Esophagus muscularis mucosa (tissue), 4 donors: ENCODE measurements around the gene CORO7.

Source experiments
- EP300 ChIP-seq: sonication (generic); formaldehyde crosslinking; IDR thresholded peaks from one replicate; pipeline ENCODE4 v1.6.1; 2017; ENCODE audit warnings: antibody characterized with exemption
- POLR2A ChIP-seq: fragments of 450-650 bp; IDR thresholded peaks from one replicate; pipeline ENCODE4 v1.6.1; 2017; ENCODE audit warnings: antibody characterized with exemption, moderate library complexity, mild to moderate bottlenecking, low read depth
- POLR2AphosphoS5 ChIP-seq, 2 donors: sonication (generic); formaldehyde crosslinking; IDR thresholded peaks; one replicate each; pipeline ENCODE4 v1.6.1; 2017; ENCODE audit warnings: antibody characterized with exemption in 2 of 2
- TF ChIP-seq, protein P1 (sequence below), 3 experiments: fragments of 200-600 bp in 2 of 3; fragments of 450-650 bp in 1 of 3; sonication (generic) in 2 of 3; IDR thresholded peaks; one replicate each; pipeline ENCODE4 v1.5.1; 2017 to 2019; ENCODE audit warnings: antibody characterized with exemption in 3 of 3, mild to moderate bottlenecking in 2 of 3, moderate library complexity in 1 of 3

DNA sequence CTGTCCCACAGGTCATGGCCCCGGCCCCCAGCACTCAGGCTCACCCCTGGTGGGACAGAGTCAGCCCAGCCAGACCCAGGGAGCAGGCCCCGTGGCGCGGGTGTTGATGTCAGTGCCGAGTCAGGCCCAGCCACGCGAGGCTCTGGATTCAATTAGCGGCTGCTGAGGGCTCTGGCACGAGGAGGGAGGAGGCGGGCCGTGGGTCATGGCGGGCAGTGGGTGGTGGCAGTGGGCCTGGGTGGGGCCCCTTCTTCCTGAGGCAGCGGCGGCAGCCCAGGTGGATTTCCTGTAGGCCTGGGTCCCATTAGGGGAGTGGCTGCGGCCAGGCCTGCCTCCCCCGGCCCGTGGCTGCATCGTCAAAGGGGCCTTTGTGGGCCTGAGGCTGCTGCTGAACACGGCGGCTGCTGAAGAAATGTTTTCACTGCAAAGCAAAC is 31.9 kb downstream of the CORO7 start:
- no peak for TF ChIP-seq POLR2AphosphoS5 (IDR thresholded peaks at IDR 0.05)
- TF ChIP-seq, protein P1, sequence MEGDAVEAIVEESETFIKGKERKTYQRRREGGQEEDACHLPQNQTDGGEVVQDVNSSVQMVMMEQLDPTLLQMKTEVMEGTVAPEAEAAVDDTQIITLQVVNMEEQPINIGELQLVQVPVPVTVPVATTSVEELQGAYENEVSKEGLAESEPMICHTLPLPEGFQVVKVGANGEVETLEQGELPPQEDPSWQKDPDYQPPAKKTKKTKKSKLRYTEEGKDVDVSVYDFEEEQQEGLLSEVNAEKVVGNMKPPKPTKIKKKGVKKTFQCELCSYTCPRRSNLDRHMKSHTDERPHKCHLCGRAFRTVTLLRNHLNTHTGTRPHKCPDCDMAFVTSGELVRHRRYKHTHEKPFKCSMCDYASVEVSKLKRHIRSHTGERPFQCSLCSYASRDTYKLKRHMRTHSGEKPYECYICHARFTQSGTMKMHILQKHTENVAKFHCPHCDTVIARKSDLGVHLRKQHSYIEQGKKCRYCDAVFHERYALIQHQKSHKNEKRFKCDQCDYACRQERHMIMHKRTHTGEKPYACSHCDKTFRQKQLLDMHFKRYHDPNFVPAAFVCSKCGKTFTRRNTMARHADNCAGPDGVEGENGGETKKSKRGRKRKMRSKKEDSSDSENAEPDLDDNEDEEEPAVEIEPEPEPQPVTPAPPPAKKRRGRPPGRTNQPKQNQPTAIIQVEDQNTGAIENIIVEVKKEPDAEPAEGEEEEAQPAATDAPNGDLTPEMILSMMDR (IDR thresholded peaks at IDR 0.05) = no peak
- TF ChIP-seq POLR2A = no peak
- TF ChIP-seq EP300 = no peak
